ENCODE results near the gene INCA1. TPM values are rescaled to one million over a fixed set of nuclear protein-coding genes. Genes with fewer than 3 reads are reported as not detected.
A peak's percentile ranks its signal among the peaks of the same experiment; 100 is the strongest.

INCA1 gene
- total RNA-seq, 1 experiment from 2014 or later = not detected

GRCh38 chr17:4971826-4972225, 25.5 kb downstream of the INCA1 start:
- no peak for DNase-seq (ENCODE audit: low read depth)

- DNase-seq (ENCODE audit: low read depth) = no peak
These were observed 27.0 kb downstream of the INCA1 start for GRCh38 chr17:4970273-4970672.

GRCh38 chr17:4969551-4970173, 27.7 kb downstream of the INCA1 start:
- DNase-seq (ENCODE audit: low read depth) = no peak

GRCh38 chr17:4969047-4969550, 28.2 kb downstream of the INCA1 start:
- peak; percentile 85 for DNase-seq (ENCODE audit: low read depth)

- no peak for DNase-seq (ENCODE audit: low read depth)
These were observed 28.8 kb downstream of the INCA1 start for GRCh38 chr17:4968486-4969046.

GRCh38 chr17:4967539-4968485, 29.5 kb downstream of the INCA1 start, which contains the start of gene SPAG7:
SPAG7 (minus strand) TSS chr17:4967817; CDS start chr17:4967804, 13 bp downstream.
- peak; percentile 89 for DNase-seq (ENCODE audit: low read depth)

GRCh38 chr17:4966844-4967538, 30.3 kb downstream of the INCA1 start:
- peak; percentile 99 for DNase-seq (ENCODE audit: low read depth)

- no peak for DNase-seq (ENCODE audit: low read depth)
These were observed 31.9 kb downstream of the INCA1 start for GRCh38 chr17:4965311-4965986.

- no peak for DNase-seq (ENCODE audit: low read depth)
These were observed 36.9 kb downstream of the INCA1 start for GRCh38 chr17:4960279-4960922.

- DNase-seq (ENCODE audit: low read depth) = no peak
These were observed 37.9 kb downstream of the INCA1 start for GRCh38 chr17:4959261-4959965.

GRCh38 chr17:4958102-4958501, 39.2 kb downstream of the INCA1 start:
- DNase-seq (ENCODE audit: low read depth) = no peak

- no peak for DNase-seq (ENCODE audit: low read depth)
These were observed 40.7 kb downstream of the INCA1 start for GRCh38 chr17:4956493-4957061.

GRCh38 chr17:4955091-4955490, 42.2 kb downstream of the INCA1 start:
- DNase-seq (ENCODE audit: low read depth) = no peak

- peak; percentile 87 for DNase-seq (ENCODE audit: low read depth)
These were observed 43.8 kb downstream of the INCA1 start for GRCh38 chr17:4953451-4953961.

- DNase-seq (ENCODE audit: low read depth) = no peak
These were observed 45.8 kb downstream of the INCA1 start for GRCh38 chr17:4951486-4951885.

- DNase-seq (ENCODE audit: low read depth) = no peak
These were observed 46.5 kb downstream of the INCA1 start, which contains the start of gene ENO3 for GRCh38 chr17:4950746-4951204. ENO3 (plus strand) TSS chr17:4951119; CDS start chr17:4951830, 711 bp downstream.

GRCh38 chr17:4950075-4950745, 47.1 kb downstream of the INCA1 start:
- no peak for DNase-seq (ENCODE audit: low read depth)

- peak; percentile 74 for DNase-seq (ENCODE audit: low read depth)
These were observed 47.8 kb downstream of the INCA1 start for GRCh38 chr17:4949321-4950074.

Measured in M059J (cell line).